ENCODE measurements around the gene LEPROT.

Gene LEPROT

GRCh38 chr1:65471861-65472332 lies 51.4 kb downstream of the LEPROT start:
- no peak for DNase-seq (ENCODE audit: low read depth in 2 of 3, low spot score in 1 of 3)

GRCh38 chr1:65476327-65476726 lies 55.9 kb downstream of the LEPROT start:
- DNase-seq (ENCODE audit: low read depth in 2 of 3, low spot score in 1 of 3), result no peak

DNA sequence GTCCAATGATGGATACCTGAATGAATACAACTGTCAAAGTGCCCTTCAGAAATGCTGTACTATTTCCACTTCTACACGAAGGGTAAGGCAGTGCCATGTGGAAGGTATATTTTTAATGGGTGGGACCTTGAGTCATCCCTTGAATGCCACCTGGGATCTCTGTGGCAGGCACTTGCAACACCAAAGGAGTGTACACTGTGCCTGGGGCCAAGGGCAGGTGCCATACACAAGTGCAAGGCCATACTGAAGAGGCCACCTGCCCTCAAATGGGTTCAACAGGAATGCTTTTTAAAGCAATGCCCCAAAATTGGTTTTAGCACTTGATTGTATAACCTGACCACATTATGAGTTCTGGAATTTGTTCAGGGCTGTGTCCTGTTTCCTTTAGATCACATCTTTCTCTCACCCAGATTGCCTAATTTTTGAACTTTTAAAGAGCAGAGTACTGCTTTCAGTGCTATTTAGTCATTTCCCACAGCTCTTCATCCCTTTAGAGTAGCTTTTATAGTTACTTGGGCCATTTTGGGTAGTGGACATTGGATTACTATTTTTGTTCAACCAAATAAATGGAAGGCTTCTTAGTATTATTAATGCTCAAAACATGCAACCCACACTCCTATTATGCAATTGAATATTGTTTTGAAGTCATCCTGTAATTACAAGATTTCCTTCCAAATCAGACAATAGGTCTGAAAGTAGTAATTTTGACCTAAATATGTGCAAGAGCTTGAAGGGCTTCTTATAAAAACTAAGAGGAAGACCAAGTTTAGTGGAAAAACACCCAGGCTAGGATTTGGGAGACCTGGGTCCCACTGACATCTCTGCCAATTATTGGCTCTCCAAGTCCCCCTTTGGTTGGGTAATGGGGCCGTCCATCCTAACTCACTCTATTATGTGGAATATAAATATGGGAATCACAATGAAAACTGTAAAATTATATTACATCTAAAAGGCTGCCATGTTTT lies 57.2 kb downstream of the LEPROT start:
- DNase-seq (ENCODE audit: low read depth in 2 of 3, low spot score in 1 of 3), result no peak

- no peak for DNase-seq (ENCODE audit: low read depth in 2 of 3, low spot score in 1 of 3)
These were observed 58.0 kb downstream of the LEPROT start for GRCh38 chr1:65478379-65479026.

GRCh38 chr1:65479554-65480204 lies 59.2 kb downstream of the LEPROT start:
- no peak for DNase-seq (ENCODE audit: low read depth in 2 of 3, low spot score in 1 of 3)

GRCh38 chr1:65480684-65481405 lies 60.4 kb downstream of the LEPROT start:
- DNase-seq (ENCODE audit: low read depth in 2 of 3, low spot score in 1 of 3), result no peak

DNA sequence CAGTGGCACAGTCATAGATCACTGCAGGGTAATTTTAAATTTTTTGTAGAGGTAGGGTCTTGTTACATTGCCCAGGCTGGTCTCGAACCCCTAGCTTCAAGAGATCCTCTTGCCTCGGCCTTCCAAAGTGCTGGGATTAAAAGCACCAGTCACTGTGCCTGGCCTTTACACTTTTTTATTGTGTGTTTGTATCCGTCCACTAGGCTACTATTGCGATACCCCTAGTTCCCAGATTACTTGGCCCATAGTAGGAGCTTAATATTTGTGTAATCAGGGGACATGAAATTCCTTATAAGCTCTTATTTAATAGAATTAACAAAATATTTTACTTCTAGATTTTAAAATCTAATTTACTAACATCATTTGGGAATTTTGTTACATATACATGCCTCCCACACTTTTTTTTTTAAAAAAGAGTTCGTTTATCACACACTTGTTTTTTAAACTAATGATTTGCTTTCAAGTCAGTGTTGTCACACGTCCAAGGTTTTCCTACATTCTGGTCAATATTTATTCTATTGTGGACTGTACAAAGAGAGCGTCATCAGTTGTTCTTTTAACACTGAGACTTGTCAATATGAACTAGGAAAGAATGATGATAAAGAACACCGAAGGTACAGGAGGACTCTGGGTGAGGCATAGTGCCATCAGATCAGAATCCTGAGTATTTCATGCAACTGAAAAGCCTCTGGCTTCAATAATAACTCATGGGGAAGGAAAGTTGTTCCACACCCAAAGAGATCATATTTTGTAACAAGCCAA lies 63.7 kb downstream of the LEPROT start:
- no peak for DNase-seq (ENCODE audit: low read depth in 2 of 3, low spot score in 1 of 3)
